Measurements from ENCODE around the gene SRCAP.

Gene SRCAP

GRCh38 chr16:30778549-30779244, 79.7 kb downstream of the SRCAP start:
- DNase-seq: peak; percentile 82

GRCh38 chr16:30779596-30779995, 80.6 kb downstream of the SRCAP start:
- no peak for DNase-seq

- no peak for DNase-seq
Measured at GRCh38 chr16:30780021-30780420, 81.0 kb downstream of the SRCAP start.

GRCh38 chr16:30780549-30780948, 81.6 kb downstream of the SRCAP start:
- DNase-seq: no peak

- DNase-seq: no peak
Measured at GRCh38 chr16:30782486-30783279, 83.7 kb downstream of the SRCAP start.

- no peak for DNase-seq
Measured at GRCh38 chr16:30783280-30784109, 84.5 kb downstream of the SRCAP start.

GRCh38 chr16:30784215-30784614, 85.2 kb downstream of the SRCAP start:
- no peak for DNase-seq

GRCh38 chr16:30785126-30786106, 86.4 kb downstream of the SRCAP start:
- DNase-seq: no peak

- peak; percentile 44 for DNase-seq
Measured at GRCh38 chr16:30786115-30786935, 87.4 kb downstream of the SRCAP start.

- peak; percentile 78 for DNase-seq
Measured at GRCh38 chr16:30786936-30787612, 88.1 kb downstream of the SRCAP start, which contains the start of gene ZNF629. Gene ZNF629 (minus strand): TSS chr16:30787205. CDS start chr16:30784482, 2,723 bp downstream.

- no peak for DNase-seq
Measured at GRCh38 chr16:30787613-30788378, 88.8 kb downstream of the SRCAP start.

All from OCI-M1 (cell line).